DND-41 (cell line): ENCODE data around the gene GALNT18.

ENCODE experiments used
- CTCF ChIP-seq: IDR thresholded peaks from 2 replicates; pipeline ENCODE4 v1.5.1; 2012; ENCODE audit warnings: borderline replicate concordance, low read length, moderate library complexity, mild to moderate bottlenecking; ENCODE audit not compliant: poor library complexity, severe bottlenecking; ENCODE audit errors: extremely low read depth
- EZH2 ChIP-seq: IDR thresholded peaks from 3 replicates; pipeline ENCODE4 v1.6.1; 2012; ENCODE audit warnings: borderline replicate concordance, low read depth, mild to moderate bottlenecking, moderate library complexity, low read length, inconsistent platforms; ENCODE audit not compliant: severe bottlenecking

- TF ChIP-seq CTCF (no peak), EZH2 (no peak)
Observed at GRCh38 chr11:11468954-11469353, 152.9 kb downstream of the GALNT18 start.
